Measurements from ENCODE around the gene KIF19.
"Not testable (repeated sequence)": the region's sequence is repeated elsewhere in the genome, so short reads cannot be mapped to it uniquely, and the experiment has no call there.

Gene KIF19

GRCh38 chr17:74325743-74326379 lies at the start of gene KIF19:
KIF19 (plus strand) TSS chr17:74326226; CDS start chr17:74326350, 124 bp downstream.
- no peak within 1 kb of the TSS for H3K4me2 ChIP-seq (ENCODE audit: low read depth, low read length, poor library complexity, severe bottlenecking)
- H3K79me2 ChIP-seq (ENCODE audit: insufficient read depth, low read length) = no peaks in the 10 kb centered on the region
- no peaks in the 10 kb centered on the region for H3K9me3 ChIP-seq (ENCODE audit: insufficient read depth, low read length)
- no peaks in the 10 kb centered on the region for H4K20me1 ChIP-seq (ENCODE audit: low read depth, low read length)
- TF ChIP-seq CTCF (IDR thresholded peaks at IDR 0.05; ENCODE audit: insufficient read depth, low read length, poor library complexity, severe bottlenecking) (no peak), EZH2phosphoT487 (conservative IDR thresholded peaks at IDR 0.05; ENCODE audit: low read length) (no peak)
- H3K27me3 ChIP-seq (ENCODE audit: low read length) = no peaks in the 10 kb centered on the region
- H2AFZ ChIP-seq (ENCODE audit: low read depth, low read length, severe bottlenecking) = no peak within 1 kb of the TSS
- H3K27ac ChIP-seq (ENCODE audit: low read depth, low read length) = no peak within 1 kb of the TSS
- H3F3A ChIP-seq (ENCODE audit: insufficient read depth) = no peaks in the 10 kb centered on the region
- no peaks in the 10 kb centered on the region for H3K9me2 ChIP-seq (replicated peaks; ENCODE audit: insufficient read depth, low read length)
- H3K4me3 ChIP-seq (ENCODE audit: insufficient read depth, low read length, poor library complexity, severe bottlenecking) = no peak within 1 kb of the TSS
- H3K9ac ChIP-seq (ENCODE audit: low read length) = no peak within 1 kb of the TSS
- H3K36me3 ChIP-seq (ENCODE audit: low read length) = no peaks in the 10 kb centered on the region

GRCh38 chr17:74276541-74277009 lies 49.5 kb upstream of the KIF19 start:
- Histone ChIP-seq H3K27me3 (ENCODE audit: low read length) (no peaks in the 10 kb centered on the region), H2AFZ (ENCODE audit: low read depth, low read length, severe bottlenecking) (no peak overlapping the region), H3F3A (ENCODE audit: insufficient read depth) (no peaks in the 10 kb centered on the region), H3K4me2 (ENCODE audit: low read depth, low read length, poor library complexity, severe bottlenecking) (no peak overlapping the region), H3K9me3 (ENCODE audit: insufficient read depth, low read length) (no peaks in the 10 kb centered on the region), H4K20me1 (ENCODE audit: low read depth, low read length) (no peaks in the 10 kb centered on the region), H3K79me2 (ENCODE audit: insufficient read depth, low read length) (no peaks in the 10 kb centered on the region), H3K9ac (ENCODE audit: low read length) (no peak overlapping the region), H3K27ac (ENCODE audit: low read depth, low read length) (no peak overlapping the region), H3K9me2 (replicated peaks; ENCODE audit: insufficient read depth, low read length) (no peaks in the 10 kb centered on the region), H3K36me3 (ENCODE audit: low read length) (no peaks in the 10 kb centered on the region), H3K4me3 (ENCODE audit: insufficient read depth, low read length, poor library complexity, severe bottlenecking) (no peak overlapping the region)
- no peak for TF ChIP-seq EZH2phosphoT487 (conservative IDR thresholded peaks at IDR 0.05; ENCODE audit: low read length)

- no peak overlapping the region for H2AFZ ChIP-seq (ENCODE audit: low read depth, low read length, severe bottlenecking)
- no peaks in the 10 kb centered on the region for H3K27me3 ChIP-seq (ENCODE audit: low read length)
- TF ChIP-seq EZH2phosphoT487 (conservative IDR thresholded peaks at IDR 0.05; ENCODE audit: low read length) = no peak
- TF ChIP-seq CTCF (IDR thresholded peaks at IDR 0.05; ENCODE audit: insufficient read depth, low read length, poor library complexity, severe bottlenecking) = no peak
Observed at GRCh38 chr17:74277935-74278334, 48.1 kb upstream of the KIF19 start.

GRCh38 chr17:74279617-74280016 lies 46.4 kb upstream of the KIF19 start:
- H3K27ac ChIP-seq (ENCODE audit: low read depth, low read length); H3K9ac ChIP-seq (ENCODE audit: low read length); H3F3A ChIP-seq (ENCODE audit: insufficient read depth); H3K36me3 ChIP-seq (ENCODE audit: low read length); H2AFZ ChIP-seq (ENCODE audit: low read depth, low read length, severe bottlenecking); H3K27me3 ChIP-seq (ENCODE audit: low read length); H3K9me2 ChIP-seq (replicated peaks; ENCODE audit: insufficient read depth, low read length); H3K4me2 ChIP-seq (ENCODE audit: low read depth, low read length, poor library complexity, severe bottlenecking); H3K9me3 ChIP-seq (ENCODE audit: insufficient read depth, low read length); H3K79me2 ChIP-seq (ENCODE audit: insufficient read depth, low read length); H4K20me1 ChIP-seq (ENCODE audit: low read depth, low read length); H3K4me3 ChIP-seq (ENCODE audit: insufficient read depth, low read length, poor library complexity, severe bottlenecking): not testable (repeated sequence)

More at GRCh38 chr17:74277935-74278334, 48.1 kb upstream of the KIF19 start:
- Histone ChIP-seq H3K9me2 (replicated peaks; ENCODE audit: insufficient read depth, low read length) (no peaks in the 10 kb centered on the region), H3F3A (ENCODE audit: insufficient read depth) (no peaks in the 10 kb centered on the region), H3K79me2 (ENCODE audit: insufficient read depth, low read length) (no peaks in the 10 kb centered on the region), H3K4me3 (ENCODE audit: insufficient read depth, low read length, poor library complexity, severe bottlenecking) (no peak overlapping the region), H3K9ac (ENCODE audit: low read length) (no peak overlapping the region), H3K4me2 (ENCODE audit: low read depth, low read length, poor library complexity, severe bottlenecking) (no peak overlapping the region), H3K27ac (ENCODE audit: low read depth, low read length) (no peak overlapping the region), H3K9me3 (ENCODE audit: insufficient read depth, low read length) (no peaks in the 10 kb centered on the region), H3K36me3 (ENCODE audit: low read length) (no peaks in the 10 kb centered on the region), H4K20me1 (ENCODE audit: low read depth, low read length) (no peaks in the 10 kb centered on the region)
